NB4 (cell line): Measurements from ENCODE around the gene IL22.

Experiments used
- MYC ChIP-seq: IDR thresholded peaks from 2 replicates; pipeline ENCODE4 v1.6.1; 2011; ENCODE audit warnings: low read depth, low read length
- POLR2A ChIP-seq: IDR thresholded peaks from 2 replicates; pipeline ENCODE4 v1.6.1; 2011; ENCODE audit warnings: mild to moderate bottlenecking; ENCODE audit not compliant: insufficient read length; ENCODE audit errors: extremely low read depth
- TF ChIP-seq, protein P1 (sequence below): IDR thresholded peaks from one replicate; pipeline ENCODE4 v1.5.1; 2012; ENCODE audit warnings: low read depth, low read length

- no peak for TF ChIP-seq POLR2A
- TF ChIP-seq, protein P1, sequence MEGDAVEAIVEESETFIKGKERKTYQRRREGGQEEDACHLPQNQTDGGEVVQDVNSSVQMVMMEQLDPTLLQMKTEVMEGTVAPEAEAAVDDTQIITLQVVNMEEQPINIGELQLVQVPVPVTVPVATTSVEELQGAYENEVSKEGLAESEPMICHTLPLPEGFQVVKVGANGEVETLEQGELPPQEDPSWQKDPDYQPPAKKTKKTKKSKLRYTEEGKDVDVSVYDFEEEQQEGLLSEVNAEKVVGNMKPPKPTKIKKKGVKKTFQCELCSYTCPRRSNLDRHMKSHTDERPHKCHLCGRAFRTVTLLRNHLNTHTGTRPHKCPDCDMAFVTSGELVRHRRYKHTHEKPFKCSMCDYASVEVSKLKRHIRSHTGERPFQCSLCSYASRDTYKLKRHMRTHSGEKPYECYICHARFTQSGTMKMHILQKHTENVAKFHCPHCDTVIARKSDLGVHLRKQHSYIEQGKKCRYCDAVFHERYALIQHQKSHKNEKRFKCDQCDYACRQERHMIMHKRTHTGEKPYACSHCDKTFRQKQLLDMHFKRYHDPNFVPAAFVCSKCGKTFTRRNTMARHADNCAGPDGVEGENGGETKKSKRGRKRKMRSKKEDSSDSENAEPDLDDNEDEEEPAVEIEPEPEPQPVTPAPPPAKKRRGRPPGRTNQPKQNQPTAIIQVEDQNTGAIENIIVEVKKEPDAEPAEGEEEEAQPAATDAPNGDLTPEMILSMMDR: no peak
- TF ChIP-seq MYC: no peak
Observed at GRCh38 chr12:68233498-68233897, 19.9 kb downstream of the IL22 start.
